ENCODE results near the gene MARCHF4. TPM values are rescaled to one million over a fixed set of nuclear protein-coding genes. Genes with fewer than 3 reads are reported as not detected.

The MARCHF4 gene
- total RNA-seq, 2 experiments from 2014 or later: not detected

DNA sequence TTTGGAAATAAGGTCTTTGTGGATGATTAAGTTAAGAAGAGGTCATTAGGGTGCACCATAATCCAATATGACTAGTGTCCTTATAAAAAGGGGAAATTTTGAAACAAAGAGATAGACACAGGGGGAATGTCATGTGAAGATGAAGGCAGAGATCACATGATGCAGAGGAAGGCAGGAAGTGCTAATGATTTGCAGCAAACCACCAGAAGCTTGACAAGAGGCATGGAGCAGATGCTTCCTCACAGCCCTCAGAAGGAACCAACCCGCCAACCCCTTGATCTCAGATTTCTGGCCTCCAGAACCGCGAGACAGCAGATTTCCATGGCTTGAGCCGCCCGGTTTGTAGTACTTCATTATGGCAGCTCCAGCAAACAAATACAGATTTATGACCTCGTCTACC is 22.6 kb upstream of the MARCHF4 start:
- Mint-ChIP-seq H3K4me1 (ENCODE audit: low read depth) (peaks cover 8% of the 10 kb centered on the region), H3K36me3 (ENCODE audit: low read depth) (no peaks in the 10 kb centered on the region), H3K4me3 (no peak overlapping the region), H3K9me3 (no peaks in the 10 kb centered on the region), H3K27ac (no peak overlapping the region), H3K27me3 (no peaks in the 10 kb centered on the region)
- Histone ChIP-seq H3K4me1 (ENCODE audit: insufficient read depth, low read length) (peaks cover 4% of the 10 kb centered on the region), H3K4me3 (ENCODE audit: low read length) (no peak overlapping the region), H3K36me3 (ENCODE audit: insufficient read depth, low read length) (no peaks in the 10 kb centered on the region), H3K27ac (ENCODE audit: low read depth in 1 of 2, low read length in 2 of 2) (no peak overlapping the region), H3K27me3 (ENCODE audit: control insufficient read depth in 1 of 2, insufficient read depth in 2 of 2, low read length in 2 of 2) (no peaks in the 10 kb centered on the region), H3K9me3 (ENCODE audit: control insufficient read depth in 1 of 2, insufficient read depth in 1 of 2, low read length in 2 of 2) (no peaks in the 10 kb centered on the region)
- TF ChIP-seq, protein P1, sequence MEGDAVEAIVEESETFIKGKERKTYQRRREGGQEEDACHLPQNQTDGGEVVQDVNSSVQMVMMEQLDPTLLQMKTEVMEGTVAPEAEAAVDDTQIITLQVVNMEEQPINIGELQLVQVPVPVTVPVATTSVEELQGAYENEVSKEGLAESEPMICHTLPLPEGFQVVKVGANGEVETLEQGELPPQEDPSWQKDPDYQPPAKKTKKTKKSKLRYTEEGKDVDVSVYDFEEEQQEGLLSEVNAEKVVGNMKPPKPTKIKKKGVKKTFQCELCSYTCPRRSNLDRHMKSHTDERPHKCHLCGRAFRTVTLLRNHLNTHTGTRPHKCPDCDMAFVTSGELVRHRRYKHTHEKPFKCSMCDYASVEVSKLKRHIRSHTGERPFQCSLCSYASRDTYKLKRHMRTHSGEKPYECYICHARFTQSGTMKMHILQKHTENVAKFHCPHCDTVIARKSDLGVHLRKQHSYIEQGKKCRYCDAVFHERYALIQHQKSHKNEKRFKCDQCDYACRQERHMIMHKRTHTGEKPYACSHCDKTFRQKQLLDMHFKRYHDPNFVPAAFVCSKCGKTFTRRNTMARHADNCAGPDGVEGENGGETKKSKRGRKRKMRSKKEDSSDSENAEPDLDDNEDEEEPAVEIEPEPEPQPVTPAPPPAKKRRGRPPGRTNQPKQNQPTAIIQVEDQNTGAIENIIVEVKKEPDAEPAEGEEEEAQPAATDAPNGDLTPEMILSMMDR (IDR thresholded peaks at IDR 0.05): no peak
- intact Hi-C loops (cut with DNase I, micrococcal nuclease): no loop called here
- DNase-seq (no peak), ATAC-seq (ENCODE audit: poor library complexity) (no peak)
- ChIA-PET POLR2A (no interaction called here), CTCF (no interaction called here)

GRCh38 chr2:216392945-216393840 is 20.9 kb upstream of the MARCHF4 start:
- Mint-ChIP-seq H3K4me1 (ENCODE audit: low read depth) (peaks cover 17% of the 10 kb centered on the region), H3K27me3 (no peaks in the 10 kb centered on the region), H3K4me3 (no peak overlapping the region), H3K36me3 (ENCODE audit: low read depth) (no peaks in the 10 kb centered on the region), H3K27ac (no peak overlapping the region), H3K9me3 (no peaks in the 10 kb centered on the region)
- Histone ChIP-seq H3K4me3 (ENCODE audit: low read length) (no peak overlapping the region), H3K27ac (ENCODE audit: low read depth in 1 of 2, low read length in 2 of 2) (no peak overlapping the region), H3K27me3 (ENCODE audit: control insufficient read depth in 1 of 2, insufficient read depth in 2 of 2, low read length in 2 of 2) (no peaks in the 10 kb centered on the region), H3K4me1 (ENCODE audit: insufficient read depth, low read length) (peaks cover 12% of the 10 kb centered on the region), H3K36me3 (ENCODE audit: insufficient read depth, low read length) (no peaks in the 10 kb centered on the region), H3K9me3 (ENCODE audit: control insufficient read depth in 1 of 2, insufficient read depth in 1 of 2, low read length in 2 of 2) (no peaks in the 10 kb centered on the region)
- TF ChIP-seq, protein P1 (IDR thresholded peaks at IDR 0.05): no peak
- intact Hi-C loops (cut with DNase I, micrococcal nuclease): no loop called here
- DNase-seq (no peak), ATAC-seq (ENCODE audit: poor library complexity) (no peak)
- CTCF ChIA-PET: no interaction called here
- POLR2A ChIA-PET: no interaction called here

- no peak for ATAC-seq (ENCODE audit: poor library complexity)
- H3K9me3 ChIP-seq (ENCODE audit: control insufficient read depth in 1 of 2, insufficient read depth in 1 of 2, low read length in 2 of 2): no peaks in the 10 kb centered on the region
- no peaks in the 10 kb centered on the region for H3K27me3 ChIP-seq (ENCODE audit: control insufficient read depth in 1 of 2, insufficient read depth in 2 of 2, low read length in 2 of 2)
- no peak overlapping the region for H3K4me3 ChIP-seq (ENCODE audit: low read length)
- no peaks in the 10 kb centered on the region for H3K36me3 ChIP-seq (ENCODE audit: insufficient read depth, low read length)
- intact Hi-C loops (cut with DNase I, micrococcal nuclease): no loop called here
- H3K27ac Mint-ChIP-seq: no peak overlapping the region
- no peak overlapping the region for H3K4me3 Mint-ChIP-seq
- peaks cover 26% of the 10 kb centered on the region for H3K4me1 Mint-ChIP-seq (ENCODE audit: low read depth)
- H3K9me3 Mint-ChIP-seq: no peaks in the 10 kb centered on the region
- H3K4me1 ChIP-seq (ENCODE audit: insufficient read depth, low read length): peaks cover 15% of the 10 kb centered on the region
- TF ChIP-seq, protein P1 (IDR thresholded peaks at IDR 0.05): no peak
- no peak for DNase-seq
- CTCF ChIA-PET: no interaction called here
- H3K27me3 Mint-ChIP-seq: no peaks in the 10 kb centered on the region
- POLR2A ChIA-PET: no interaction called here
- no peak overlapping the region for H3K27ac ChIP-seq (ENCODE audit: low read depth in 1 of 2, low read length in 2 of 2)
- H3K36me3 Mint-ChIP-seq (ENCODE audit: low read depth): no peaks in the 10 kb centered on the region
Measured at GRCh38 chr2:216392018-216392562, 19.8 kb upstream of the MARCHF4 start.

All from CD4-positive, alpha-beta T cell (primary cell).